HCT116 (cell line): ENCODE data around the gene SPG11. TPM values are rescaled to one million over a fixed set of nuclear protein-coding genes. Genes with fewer than 3 reads are reported as not detected.

ENCODE experiments used
- ATAC-seq: fragments of 200-7000 bp; cut with Tn5 transposase; 2 replicates; pipeline ENCODE4 v1.9.1; 2020; ENCODE audit warnings: mild to moderate bottlenecking, moderate library complexity
- BruUV-seq: library from RNA; stranded (reverse); fragments of 400-500 nt; replicated peaks from 2 replicates; lab custom pipeline; 2021; lab: Mats Ljungman, UMichigan
- CTCF ChIA-PET: fragments of 300-600 bp; sonication (Branson Sonifier 250); formaldehyde crosslinking; loops from one replicate; lab custom pipeline; 2021; ENCODE audit warnings: antibody characterized with exemption; lab: Charles Lee
- POLR2A ChIA-PET: fragments of 300-600, 350-600 bp; sonication (Branson Sonifier 250); formaldehyde crosslinking; loops from one replicate; lab custom pipeline; 2021; ENCODE audit warnings: antibody characterized with exemption; lab: Charles Lee
- RAD21 ChIA-PET, 2 experiments: fragments of 300-600 bp; sonication (Branson Sonifier 250); formaldehyde crosslinking; loops; one replicate each; lab custom pipeline; 2023; ENCODE audit warnings: low total read pairs in 2 of 2; ENCODE audit not compliant: uncharacterized antibody in 2 of 2, unreplicated experiment in 2 of 2, low non-redundant PET in 1 of 2; lab: Charles Lee
- DNase-seq: peaks from one replicate; pipeline ENCODE4 v3.0.0-alpha.2; 2010; ENCODE audit warnings: low read depth, low spot score
- H2AFZ ChIP-seq: fragments of 200-600 bp; shearing (Covaris generic), sonication (generic); 2 replicates; pipeline ENCODE4 v1.6.1; 2017; ENCODE audit warnings: low read depth, mixed run types, mixed read lengths, antibody characterized with exemption, low read length; ENCODE audit not compliant: poor library complexity, severe bottlenecking
- H3K27ac ChIP-seq: 2 replicates; pipeline ENCODE4 v1.5.1; 2012; ENCODE audit warnings: low read depth, low read length
- H3K27me3 ChIP-seq: fragments of 200-600 bp; sonication (generic); 2 replicates; pipeline ENCODE4 v1.6.1; 2016; ENCODE audit warnings: mixed run types, low read length, mixed read lengths; ENCODE audit not compliant: insufficient read depth
- H3K36me3 ChIP-seq, 2 experiments: fragments of 200-500 bp in 1 of 2; fragments of 200-600 bp in 1 of 2; sonication (Bioruptor generic) in 1 of 2; sonication (generic) in 1 of 2; 2 replicates each; pipeline versions ENCODE4 v1.5.1 to v1.6.1; 2014 to 2016; ENCODE audit warnings: low read length in 2 of 2, inconsistent platforms in 1 of 2, mixed read lengths in 1 of 2, mixed run types in 1 of 2; ENCODE audit not compliant: insufficient read depth in 2 of 2, control insufficient read depth in 1 of 2
- H3K4me1 ChIP-seq, 2 experiments: fragments of 200-600 bp in 1 of 2; sonication (generic) in 1 of 2; 2 replicates each; pipeline versions ENCODE4 v1.5.1 to v1.6.1; 2012 to 2017; ENCODE audit warnings: low read length in 2 of 2, inconsistent platforms in 1 of 2, mild to moderate bottlenecking in 1 of 2, mixed read lengths in 1 of 2, mixed run types in 1 of 2, moderate library complexity in 1 of 2; ENCODE audit not compliant: insufficient read depth in 2 of 2, control insufficient read depth in 1 of 2
- H3K4me2 ChIP-seq: fragments of 200-600 bp; sonication (generic); 2 replicates; pipeline ENCODE4 v1.6.1; 2017; ENCODE audit warnings: mixed run types, low read length, mixed read lengths
- H3K4me3 ChIP-seq, 2 experiments: fragments of 200-600 bp in 1 of 2; sonication (generic) in 1 of 2; replicated peaks in 1 of 2; 2 replicates each; pipeline ENCODE4 v1.5.1; 2011 to 2016; ENCODE audit warnings: low read length in 2 of 2, control low read depth in 1 of 2, low read depth in 1 of 2, mild to moderate bottlenecking in 1 of 2, mixed read lengths in 1 of 2, mixed run types in 1 of 2
- H3K79me2 ChIP-seq: fragments of 200-600 bp; sonication (generic); 2 replicates; pipeline ENCODE4 v1.6.1; 2017; ENCODE audit warnings: mild to moderate bottlenecking, mixed run types, low read length, moderate library complexity, mixed read lengths; ENCODE audit not compliant: insufficient read depth
- H3K9ac ChIP-seq: fragments of 200-600 bp; sonication (generic); 2 replicates; pipeline ENCODE4 v1.6.1; 2016; ENCODE audit warnings: low read length, mixed read lengths
- H3K9me2 ChIP-seq: fragments of 200-600 bp; sonication (generic), shearing (Covaris generic); 2 replicates; pipeline ENCODE4 v1.6.1; 2017; ENCODE audit warnings: mixed run types, mild to moderate bottlenecking, moderate library complexity; ENCODE audit not compliant: insufficient read depth
- H3K9me3 ChIP-seq, 2 experiments: fragments of 200-500 bp in 1 of 2; fragments of 200-600 bp in 1 of 2; sonication (Bioruptor generic) in 1 of 2; sonication (generic) in 1 of 2; 2 replicates each; pipeline ENCODE4 v1.6.1; 2014 to 2017; ENCODE audit warnings: low read length in 2 of 2, mixed read lengths in 2 of 2, inconsistent platforms in 1 of 2, low read depth in 1 of 2, mild to moderate bottlenecking in 1 of 2, mixed run types in 1 of 2, moderate library complexity in 1 of 2; ENCODE audit not compliant: control insufficient read depth in 1 of 2, insufficient read depth in 1 of 2
- H4K20me1 ChIP-seq: fragments of 200-600 bp; sonication (generic), shearing (Covaris generic); 2 replicates; pipeline ENCODE4 v1.6.1; 2017; ENCODE audit warnings: mixed run types, mild to moderate bottlenecking, moderate library complexity; ENCODE audit not compliant: insufficient read depth
- CBX3 ChIP-seq: IDR thresholded peaks from 2 replicates; pipeline ENCODE4 v1.6.1; 2012; ENCODE audit warnings: low read depth
- EGR1 ChIP-seq: IDR thresholded peaks from 2 replicates; pipeline ENCODE4 v1.6.1; 2012; ENCODE audit warnings: low read depth
- ELF1 ChIP-seq: IDR thresholded peaks from 2 replicates; pipeline ENCODE4 v1.6.1; 2012; ENCODE audit warnings: low read depth, borderline replicate concordance
- FOSL1 ChIP-seq: IDR thresholded peaks from 2 replicates; pipeline ENCODE4 v1.6.1; 2012; ENCODE audit warnings: low read depth
- JUND ChIP-seq: IDR thresholded peaks from 2 replicates; pipeline ENCODE4 v1.6.1; 2012
- POLR2A ChIP-seq: IDR thresholded peaks from 2 replicates; pipeline ENCODE4 v1.7.0; 2011; ENCODE audit warnings: borderline replicate concordance; ENCODE audit not compliant: insufficient read depth, insufficient read length; ENCODE audit errors: extremely low read depth
- RAD21 ChIP-seq: IDR thresholded peaks from 2 replicates; pipeline ENCODE4 v1.6.1; 2012; ENCODE audit warnings: low read depth, mild to moderate bottlenecking
- SIN3A ChIP-seq: IDR thresholded peaks from 2 replicates; pipeline ENCODE4 v1.6.1; 2012; ENCODE audit warnings: low read depth
- SP1 ChIP-seq: IDR thresholded peaks from 2 replicates; pipeline ENCODE4 v1.6.1; 2012; ENCODE audit warnings: low read depth
- YY1 ChIP-seq: IDR thresholded peaks from 2 replicates; pipeline ENCODE4 v1.6.1; 2011; ENCODE audit warnings: low read length, low read depth, moderate library complexity, mild to moderate bottlenecking; ENCODE audit not compliant: insufficient replicate concordance; ENCODE audit errors: extremely low read depth
- ZFX ChIP-seq: fragments of 450-650 bp; IDR thresholded peaks from 2 replicates; pipeline ENCODE4 v1.6.1; 2017
- intact Hi-C: fragments of 100-400 bp; cut with micrococcal nuclease; formaldehyde crosslinking; loops from 2 replicates; pipeline ENCODE4 v1.10.0; 2022
- total RNA-seq: library from RNA; stranded (reverse); gene quantifications from one replicate; pipeline ENCODE4 v1.2.1, GENCODE V29; 2021; ENCODE audit not compliant: unreplicated experiment
- TF ChIP-seq, protein P1 (sequence below): IDR thresholded peaks from 2 replicates; pipeline ENCODE4 v1.6.1; 2011; ENCODE audit warnings: mild to moderate bottlenecking, low read length, moderate library complexity; ENCODE audit not compliant: insufficient replicate concordance; ENCODE audit errors: extremely low read depth

Gene SPG11
- total RNA-seq, 1 experiment from 2014 or later, result 34.8 TPM

GRCh38 chr15:44698641-44699040 is 35.2 kb upstream of the SPG11 start:
- Histone ChIP-seq H3K9me2 (no peaks in the 10 kb centered on the region), H4K20me1 (no peaks in the 10 kb centered on the region), H3K27me3 (no peaks in the 10 kb centered on the region), H3K27ac (no peak overlapping the region), H3K4me3 (no peak overlapping the region), H3K9me3 (no peaks in the 10 kb centered on the region), H3K36me3 (no peaks in the 10 kb centered on the region), H3K9ac (no peak overlapping the region), H3K79me2 (no peaks in the 10 kb centered on the region), H2AFZ (no peak overlapping the region), H3K4me2 (no peak overlapping the region), H3K4me1 (no peaks in the 10 kb centered on the region)
- ChIA-PET CTCF (interaction anchor here (0.9 to 1.1 kb wide), 2 partner anchors 12 to 35 kb away, joined by 3 read pairs; partner anchors contain the start of genes PATL2 and SPG11), RAD21 (no interaction called here), POLR2A (interaction anchor here (0.7 to 1.9 kb wide), 3 partner anchors 13 to 15 kb away, joined by 3 to 5 read pairs (median 3); partner anchors contain the start of genes B2M and PATL2)
- intact Hi-C loops, result no loop called here
- no peak for TF ChIP-seq FOSL1
- TF ChIP-seq POLR2A, result no peak
- no peak for TF ChIP-seq SIN3A
- TF ChIP-seq YY1, result no peak
- no peak for TF ChIP-seq RAD21
- TF ChIP-seq ELF1, result no peak
- no peak for TF ChIP-seq SP1
- no peak for TF ChIP-seq ZFX
- no peak for TF ChIP-seq JUND
- TF ChIP-seq, protein P1, sequence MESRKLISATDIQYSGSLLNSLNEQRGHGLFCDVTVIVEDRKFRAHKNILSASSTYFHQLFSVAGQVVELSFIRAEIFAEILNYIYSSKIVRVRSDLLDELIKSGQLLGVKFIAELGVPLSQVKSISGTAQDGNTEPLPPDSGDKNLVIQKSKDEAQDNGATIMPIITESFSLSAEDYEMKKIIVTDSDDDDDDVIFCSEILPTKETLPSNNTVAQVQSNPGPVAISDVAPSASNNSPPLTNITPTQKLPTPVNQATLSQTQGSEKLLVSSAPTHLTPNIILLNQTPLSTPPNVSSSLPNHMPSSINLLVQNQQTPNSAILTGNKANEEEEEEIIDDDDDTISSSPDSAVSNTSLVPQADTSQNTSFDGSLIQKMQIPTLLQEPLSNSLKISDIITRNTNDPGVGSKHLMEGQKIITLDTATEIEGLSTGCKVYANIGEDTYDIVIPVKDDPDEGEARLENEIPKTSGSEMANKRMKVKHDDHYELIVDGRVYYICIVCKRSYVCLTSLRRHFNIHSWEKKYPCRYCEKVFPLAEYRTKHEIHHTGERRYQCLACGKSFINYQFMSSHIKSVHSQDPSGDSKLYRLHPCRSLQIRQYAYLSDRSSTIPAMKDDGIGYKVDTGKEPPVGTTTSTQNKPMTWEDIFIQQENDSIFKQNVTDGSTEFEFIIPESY, result no peak
- no peak for TF ChIP-seq CBX3
- TF ChIP-seq EGR1, result no peak
- ATAC-seq, result no peak
- no TSS peak for BruUV-seq
- DNase-seq, result no peak
